K562 (cell line): ENCODE measurements around the gene DDX54.

Experiments
- SIN3B ChIP-seq: fragments of 450-650 bp; IDR thresholded peaks from 2 replicates; pipeline ENCODE4 v1.6.1; 2017; ENCODE audit warnings: low read depth, mild to moderate bottlenecking, moderate library complexity
- TAF1 ChIP-seq: IDR thresholded peaks from 2 replicates; pipeline ENCODE4 v1.6.1; 2011; ENCODE audit warnings: mild to moderate bottlenecking, low read length, moderate library complexity; ENCODE audit not compliant: insufficient read depth, control insufficient read depth, severe bottlenecking; ENCODE audit errors: extremely low read depth
- ZNF707 ChIP-seq: fragments of 250-450 bp; sonication (Bioruptor Pico); conservative IDR thresholded peaks from 2 replicates; pipeline ENCODE4 v1.8.0; 2022; ENCODE audit warnings: inconsistent platforms, mild to moderate bottlenecking, moderate library complexity
- ZZZ3 ChIP-seq: fragments of 450-650 bp; IDR thresholded peaks from 2 replicates; pipeline ENCODE4 v1.6.1; 2016; ENCODE audit warnings: antibody characterized with exemption, mild to moderate bottlenecking, moderate library complexity
- TF ChIP-seq, protein P1 (sequence below): fragments of 450-650 bp; formaldehyde crosslinking; IDR thresholded peaks from 2 replicates; pipeline ENCODE4 v1.4.0; 2022; ENCODE audit warnings: mild to moderate bottlenecking, moderate library complexity

DNA sequence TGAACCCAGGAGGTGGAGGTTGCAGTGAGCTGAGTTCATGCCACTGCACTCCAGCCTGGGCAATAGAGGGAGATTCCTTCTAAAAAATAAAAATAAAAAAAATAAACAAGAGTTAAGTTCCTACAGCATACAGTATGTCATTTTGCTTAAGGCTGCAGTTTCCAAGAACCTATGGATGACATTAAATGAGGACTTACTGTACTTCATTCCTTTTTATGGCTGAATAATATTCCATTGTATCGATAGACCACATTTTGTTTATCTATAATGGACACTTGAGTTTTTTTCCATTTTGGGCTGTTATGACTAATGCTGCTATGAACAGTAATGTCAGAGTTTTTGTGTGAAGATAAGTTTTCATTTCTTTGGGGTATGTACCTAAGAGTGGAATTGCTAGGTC lies 67.1 kb downstream of the DDX54 start:
- TF ChIP-seq, protein P1, sequence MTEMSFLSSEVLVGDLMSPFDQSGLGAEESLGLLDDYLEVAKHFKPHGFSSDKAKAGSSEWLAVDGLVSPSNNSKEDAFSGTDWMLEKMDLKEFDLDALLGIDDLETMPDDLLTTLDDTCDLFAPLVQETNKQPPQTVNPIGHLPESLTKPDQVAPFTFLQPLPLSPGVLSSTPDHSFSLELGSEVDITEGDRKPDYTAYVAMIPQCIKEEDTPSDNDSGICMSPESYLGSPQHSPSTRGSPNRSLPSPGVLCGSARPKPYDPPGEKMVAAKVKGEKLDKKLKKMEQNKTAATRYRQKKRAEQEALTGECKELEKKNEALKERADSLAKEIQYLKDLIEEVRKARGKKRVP (CRISPR knock-in tag): no peak
- TF ChIP-seq ZNF707 (CRISPR knock-in tag) (no peak), TAF1 (no peak), ZZZ3 (no peak), SIN3B (no peak)
